AG09309 (cell line): ENCODE measurements around the gene CCDC134.

Experiments used
- DNase-seq: peaks from one replicate; pipeline ENCODE4 v3.0.0-alpha.2; 2010; ENCODE audit warnings: low read depth
- H3K4me3 ChIP-seq: 2 replicates; pipeline ENCODE4 v1.5.1; 2011; ENCODE audit warnings: mild to moderate bottlenecking, low read depth, low read length, moderate library complexity; ENCODE audit not compliant: control insufficient read depth
- CTCF ChIP-seq: IDR thresholded peaks from 2 replicates; pipeline ENCODE4 v1.5.1; 2011; ENCODE audit warnings: mild to moderate bottlenecking, low read depth, low read length, inconsistent platforms; ENCODE audit not compliant: insufficient read depth, control insufficient read depth; ENCODE audit errors: missing control alignments

Gene CCDC134

GRCh38 chr22:41800348-41801146, at the start of gene CCDC134:
CCDC134 (plus strand) TSS chr22:41800679; CDS start chr22:41808891, 8,212 bp downstream.
- DNase-seq: peak; percentile 18
- peak within 1 kb of the TSS; percentile 93 for H3K4me3 ChIP-seq
- TF ChIP-seq CTCF: no peak

- TF ChIP-seq CTCF: no peak
- no peak overlapping the region for H3K4me3 ChIP-seq
- no peak for DNase-seq
Measured at GRCh38 chr22:41752011-41752970, 48.2 kb upstream of the CCDC134 start.

- DNase-seq: no peak
- no peak overlapping the region for H3K4me3 ChIP-seq
- no peak for TF ChIP-seq CTCF
Measured at GRCh38 chr22:41753984-41754383, 46.5 kb upstream of the CCDC134 start.

- TF ChIP-seq CTCF: no peak
- no peak overlapping the region for H3K4me3 ChIP-seq
- no peak for DNase-seq
Measured at GRCh38 chr22:41757502-41757901, 43.0 kb upstream of the CCDC134 start.

- no peak for TF ChIP-seq CTCF
- no peak for DNase-seq
- no peak overlapping the region for H3K4me3 ChIP-seq
Measured at GRCh38 chr22:41758231-41758630, 42.2 kb upstream of the CCDC134 start.

- peak; percentile 34 for TF ChIP-seq CTCF
- DNase-seq: no peak
- H3K4me3 ChIP-seq: no peak overlapping the region
Measured at GRCh38 chr22:41762980-41763779, 37.3 kb upstream of the CCDC134 start.
